Mammary epithelial cell (primary cell): ENCODE results near the gene ZNF277.

Source experiments
- EZH2 ChIP-seq: IDR thresholded peaks from 2 replicates; pipeline ENCODE4 v1.6.1; 2012; ENCODE audit warnings: low read length, inconsistent platforms, borderline replicate concordance
- TF ChIP-seq, protein P1 (sequence below), 2 donors: IDR thresholded peaks in 1 of 2; conservative IDR thresholded peaks in 1 of 2; 2 replicates each; pipeline ENCODE4 v1.5.1; 2011 to 2012; ENCODE audit warnings: inconsistent platforms in 2 of 2, low read length in 2 of 2, mild to moderate bottlenecking in 2 of 2, control low read depth in 1 of 2, low read depth in 1 of 2; ENCODE audit not compliant: insufficient read depth in 1 of 2; ENCODE audit errors: extremely low read depth in 1 of 2

DNA sequence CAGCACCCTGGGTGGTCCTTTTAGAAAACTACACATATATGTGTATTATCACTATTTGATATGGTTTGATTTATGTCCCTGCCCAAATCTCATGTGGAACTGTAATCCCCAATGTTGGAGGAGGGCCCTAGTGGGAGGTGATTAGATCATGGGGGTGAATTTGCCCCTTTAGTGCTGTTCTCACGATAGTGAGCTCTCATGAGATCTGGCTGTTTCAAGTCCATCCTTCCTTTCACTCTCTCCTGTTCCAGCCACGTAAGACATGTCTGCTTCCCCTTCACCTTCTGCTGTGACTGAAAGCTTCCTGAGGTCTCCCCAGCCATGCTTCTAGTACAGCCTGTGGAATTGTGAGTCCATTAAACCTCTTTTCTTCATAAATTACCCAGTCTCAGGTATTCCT is 37.6 kb upstream of the ZNF277 start:
- TF ChIP-seq, protein P1, sequence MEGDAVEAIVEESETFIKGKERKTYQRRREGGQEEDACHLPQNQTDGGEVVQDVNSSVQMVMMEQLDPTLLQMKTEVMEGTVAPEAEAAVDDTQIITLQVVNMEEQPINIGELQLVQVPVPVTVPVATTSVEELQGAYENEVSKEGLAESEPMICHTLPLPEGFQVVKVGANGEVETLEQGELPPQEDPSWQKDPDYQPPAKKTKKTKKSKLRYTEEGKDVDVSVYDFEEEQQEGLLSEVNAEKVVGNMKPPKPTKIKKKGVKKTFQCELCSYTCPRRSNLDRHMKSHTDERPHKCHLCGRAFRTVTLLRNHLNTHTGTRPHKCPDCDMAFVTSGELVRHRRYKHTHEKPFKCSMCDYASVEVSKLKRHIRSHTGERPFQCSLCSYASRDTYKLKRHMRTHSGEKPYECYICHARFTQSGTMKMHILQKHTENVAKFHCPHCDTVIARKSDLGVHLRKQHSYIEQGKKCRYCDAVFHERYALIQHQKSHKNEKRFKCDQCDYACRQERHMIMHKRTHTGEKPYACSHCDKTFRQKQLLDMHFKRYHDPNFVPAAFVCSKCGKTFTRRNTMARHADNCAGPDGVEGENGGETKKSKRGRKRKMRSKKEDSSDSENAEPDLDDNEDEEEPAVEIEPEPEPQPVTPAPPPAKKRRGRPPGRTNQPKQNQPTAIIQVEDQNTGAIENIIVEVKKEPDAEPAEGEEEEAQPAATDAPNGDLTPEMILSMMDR (conservative IDR thresholded peaks at IDR 0.05 in 1 of 2, IDR thresholded peaks at IDR 0.05 in 1 of 2; ENCODE audit: extremely low read depth in 1 of 2, insufficient read depth in 1 of 2, low read depth in 1 of 2, low read length in 2 of 2), result no peak
- no peak for TF ChIP-seq EZH2
